SK-N-SH (cell line): Measurements from ENCODE around the gene AUH.

Experiments used
- CHD2 ChIP-seq: fragments of 150-350 bp; IDR thresholded peaks from 2 replicates; pipeline ENCODE4 v1.6.1; 2018; ENCODE audit warnings: low read length; ENCODE audit not compliant: partially characterized antibody
- CTCF ChIP-seq: fragments of 200-600 bp; sonication (generic); IDR thresholded peaks from 2 replicates; pipeline ENCODE4 v1.6.1; 2017; ENCODE audit warnings: antibody characterized with exemption, mild to moderate bottlenecking, moderate library complexity
- GABPA ChIP-seq: IDR thresholded peaks from 2 replicates; pipeline ENCODE4 v1.4.0; 2012; ENCODE audit warnings: low read depth, mild to moderate bottlenecking
- IRF3 ChIP-seq: fragments of 150-350 bp; IDR thresholded peaks from 2 replicates; pipeline ENCODE4 v1.6.1; 2016; ENCODE audit warnings: mild to moderate bottlenecking, low read depth, low read length
- MEF2A ChIP-seq: IDR thresholded peaks from 2 replicates; pipeline ENCODE4 v1.4.0; 2012; ENCODE audit warnings: low read depth, borderline replicate concordance
- RCOR1 ChIP-seq: fragments of 150-350 bp; IDR thresholded peaks from 2 replicates; pipeline ENCODE4 v1.6.1; 2017; ENCODE audit warnings: antibody characterized with exemption, low read length
- REST ChIP-seq: IDR thresholded peaks from 2 replicates; pipeline ENCODE4 v1.6.1; 2012; ENCODE audit warnings: mild to moderate bottlenecking, low read depth, low read length, moderate library complexity
- TAF1 ChIP-seq: IDR thresholded peaks from 2 replicates; pipeline ENCODE4 v1.6.1; 2012; ENCODE audit warnings: low read depth, mild to moderate bottlenecking, low read length, moderate library complexity, borderline replicate concordance

- no peak for TF ChIP-seq CTCF
- TF ChIP-seq MEF2A, result no peak
- TF ChIP-seq REST, result no peak
- no peak for TF ChIP-seq CHD2
- no peak for TF ChIP-seq RCOR1
- TF ChIP-seq TAF1, result no peak
- TF ChIP-seq IRF3, result no peak
- no peak for TF ChIP-seq GABPA
Observed at GRCh38 chr9:91176426-91176825, 185.3 kb downstream of the AUH start.
